Upper lobe of left lung (tissue), 4 donors: ENCODE results near the gene PIP5K1C.

Source experiments
- EP300 ChIP-seq, 4 donors: sonication (generic); formaldehyde crosslinking; IDR thresholded peaks; one replicate each; pipeline ENCODE4 v1.5.1; 2017; ENCODE audit warnings: antibody characterized with exemption in 4 of 4, control low read depth in 2 of 4
- POLR2A ChIP-seq, 4 donors: fragments of 450-650 bp; IDR thresholded peaks; one replicate each; pipeline ENCODE4 v1.5.1; 2016 to 2017; ENCODE audit warnings: antibody characterized with exemption in 4 of 4, mild to moderate bottlenecking in 2 of 4
- TF ChIP-seq, protein P1 (sequence below), 6 experiments: fragments of 450-650 bp in 4 of 6; fragments of 200-600 bp in 2 of 6; sonication (generic) in 2 of 6; IDR thresholded peaks; one replicate each; pipeline ENCODE4 v1.5.1; 2016 to 2019; ENCODE audit warnings: antibody characterized with exemption in 6 of 6

DNA sequence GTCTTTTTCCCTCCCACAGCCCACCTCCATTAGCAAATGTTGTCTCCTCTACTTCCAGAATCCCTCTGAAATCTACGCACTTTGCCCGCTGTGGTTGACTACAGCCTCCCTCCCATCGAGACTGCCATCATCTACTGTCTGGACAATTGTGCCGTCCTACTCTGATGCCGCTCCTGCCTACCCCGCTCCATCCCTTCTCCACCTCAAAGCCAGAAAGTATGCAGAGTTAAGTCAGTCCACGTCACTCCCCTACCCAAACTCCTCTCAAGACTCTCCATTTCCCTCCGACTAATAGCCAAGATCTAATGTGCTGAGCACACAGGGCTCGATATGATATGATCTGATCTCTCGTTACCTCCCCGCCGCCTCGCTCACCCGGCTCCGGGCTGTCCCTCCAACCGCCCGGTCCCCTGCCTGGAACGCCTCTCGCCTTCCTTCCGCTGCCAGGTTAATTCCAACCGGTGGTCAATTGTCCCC is 74.2 kb downstream of the PIP5K1C start:
- TF ChIP-seq, protein P1, sequence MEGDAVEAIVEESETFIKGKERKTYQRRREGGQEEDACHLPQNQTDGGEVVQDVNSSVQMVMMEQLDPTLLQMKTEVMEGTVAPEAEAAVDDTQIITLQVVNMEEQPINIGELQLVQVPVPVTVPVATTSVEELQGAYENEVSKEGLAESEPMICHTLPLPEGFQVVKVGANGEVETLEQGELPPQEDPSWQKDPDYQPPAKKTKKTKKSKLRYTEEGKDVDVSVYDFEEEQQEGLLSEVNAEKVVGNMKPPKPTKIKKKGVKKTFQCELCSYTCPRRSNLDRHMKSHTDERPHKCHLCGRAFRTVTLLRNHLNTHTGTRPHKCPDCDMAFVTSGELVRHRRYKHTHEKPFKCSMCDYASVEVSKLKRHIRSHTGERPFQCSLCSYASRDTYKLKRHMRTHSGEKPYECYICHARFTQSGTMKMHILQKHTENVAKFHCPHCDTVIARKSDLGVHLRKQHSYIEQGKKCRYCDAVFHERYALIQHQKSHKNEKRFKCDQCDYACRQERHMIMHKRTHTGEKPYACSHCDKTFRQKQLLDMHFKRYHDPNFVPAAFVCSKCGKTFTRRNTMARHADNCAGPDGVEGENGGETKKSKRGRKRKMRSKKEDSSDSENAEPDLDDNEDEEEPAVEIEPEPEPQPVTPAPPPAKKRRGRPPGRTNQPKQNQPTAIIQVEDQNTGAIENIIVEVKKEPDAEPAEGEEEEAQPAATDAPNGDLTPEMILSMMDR (IDR thresholded peaks at IDR 0.05) = no peak
- no peak for TF ChIP-seq EP300 (IDR thresholded peaks at IDR 0.05)
- TF ChIP-seq POLR2A (IDR thresholded peaks at IDR 0.05) = no peak
